SW480 (cell line): ENCODE results near the gene TTC28.
"Not testable (repeated sequence)": the region's sequence is repeated elsewhere in the genome, so short reads cannot be mapped to it uniquely, and the experiment has no call there.

Experiments
- DNase-seq: peaks from one replicate; pipeline ENCODE4 v3.0.0-alpha.2; 2016; ENCODE audit warnings: low spot score

TTC28 gene

DNA sequence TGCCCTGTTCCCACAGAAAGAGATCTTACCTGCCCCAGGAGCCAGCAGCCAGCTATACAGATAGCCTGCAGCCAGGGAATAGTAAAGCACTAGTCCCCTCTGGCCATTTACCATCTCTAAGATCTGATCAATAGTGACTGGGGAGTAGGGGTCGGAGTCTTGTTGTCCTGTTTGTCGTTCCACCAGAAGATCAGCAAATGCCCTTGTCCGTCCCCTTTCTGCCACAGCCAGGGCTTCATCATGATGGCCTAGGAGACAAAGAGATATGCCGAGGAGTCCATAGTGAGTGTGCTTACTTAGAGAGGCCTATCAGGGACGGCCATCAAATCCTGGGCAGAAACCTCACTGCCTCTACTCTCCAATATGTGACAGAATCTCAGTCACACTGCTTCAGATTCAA, 583.5 kb downstream of the TTC28 start:
- DNase-seq: no peak

DNA sequence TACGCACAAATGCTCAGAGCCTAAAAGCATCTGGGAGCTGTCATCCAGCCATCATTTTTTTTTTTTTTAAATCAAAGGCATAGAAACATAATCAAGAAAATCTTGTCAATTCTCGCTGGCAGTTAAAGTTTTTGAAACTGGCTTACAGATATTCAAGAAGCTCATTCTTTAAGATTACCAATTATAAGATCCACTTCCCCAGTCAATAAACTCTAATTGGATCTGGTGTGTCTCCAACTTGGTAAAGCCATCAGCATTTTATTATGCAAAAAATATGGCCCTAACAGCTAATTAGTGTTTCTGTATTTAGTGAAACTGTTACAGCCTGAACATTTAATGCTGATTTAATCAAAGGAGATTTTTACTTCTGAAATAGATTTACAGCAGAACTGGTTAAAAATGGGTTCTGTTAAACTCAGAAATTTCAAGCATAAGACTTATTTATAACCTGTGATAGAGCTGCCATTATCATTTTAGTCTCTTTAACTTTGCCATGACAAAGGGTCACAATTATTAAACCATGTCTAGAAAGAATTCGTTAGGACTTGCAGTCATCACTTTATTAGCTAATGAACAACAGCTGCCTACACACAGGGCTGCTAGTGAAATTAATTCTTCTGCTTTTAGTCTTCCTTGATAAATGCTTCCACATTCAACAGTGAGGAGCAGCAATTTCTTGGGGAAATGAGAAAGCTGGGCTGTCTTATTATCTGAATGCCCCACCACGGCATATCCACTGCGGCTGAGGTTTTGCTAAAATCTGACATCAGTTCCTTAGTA, 584.1 kb downstream of the TTC28 start:
- DNase-seq: no peak

DNA sequence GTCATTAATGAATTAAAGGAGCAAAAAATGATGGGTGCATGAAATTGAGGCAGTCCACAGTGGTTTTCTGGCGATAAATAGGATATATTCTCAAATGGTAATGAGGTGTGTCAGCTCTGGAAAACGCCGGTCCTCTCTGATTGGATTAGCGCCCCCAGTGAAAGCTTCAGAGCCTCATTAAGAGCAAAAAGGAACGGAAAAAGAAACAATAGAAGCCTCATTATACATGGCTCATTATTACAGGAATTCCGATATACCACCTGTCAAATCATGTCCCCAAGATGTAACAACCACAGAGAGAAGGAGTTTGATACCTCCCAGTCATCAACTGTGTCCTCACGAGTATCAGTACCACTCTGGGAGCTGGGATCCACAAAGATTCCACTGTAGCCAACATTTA, 584.9 kb downstream of the TTC28 start:
- DNase-seq: no peak

- DNase-seq: no peak
Measured at GRCh38 chr22:28093711-28094110, 585.9 kb downstream of the TTC28 start.

GRCh38 chr22:28091486-28091885, 588.2 kb downstream of the TTC28 start:
- DNase-seq: no peak

DNA sequence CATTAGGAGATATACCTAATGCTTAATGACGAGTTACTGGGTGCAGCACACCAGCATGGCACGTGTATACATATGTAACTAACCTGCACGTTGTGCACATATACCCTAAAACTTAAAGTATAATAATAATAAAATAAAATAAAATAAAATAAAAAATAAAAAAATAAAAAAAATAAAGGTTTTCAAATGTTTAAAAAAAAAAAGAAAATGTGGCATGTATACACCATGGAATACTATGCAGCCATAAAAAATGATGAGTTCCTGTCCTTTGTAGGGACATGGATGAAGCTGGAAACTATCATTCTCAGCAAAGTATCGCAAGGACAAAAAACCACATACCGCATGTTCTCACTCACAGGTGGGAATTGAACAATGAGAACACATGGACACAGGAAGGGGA, 590.1 kb downstream of the TTC28 start:
- not testable (repeated sequence) for DNase-seq

- DNase-seq: peak; percentile 54
Measured at GRCh38 chr22:28077166-28077565, 602.5 kb downstream of the TTC28 start.

DNA sequence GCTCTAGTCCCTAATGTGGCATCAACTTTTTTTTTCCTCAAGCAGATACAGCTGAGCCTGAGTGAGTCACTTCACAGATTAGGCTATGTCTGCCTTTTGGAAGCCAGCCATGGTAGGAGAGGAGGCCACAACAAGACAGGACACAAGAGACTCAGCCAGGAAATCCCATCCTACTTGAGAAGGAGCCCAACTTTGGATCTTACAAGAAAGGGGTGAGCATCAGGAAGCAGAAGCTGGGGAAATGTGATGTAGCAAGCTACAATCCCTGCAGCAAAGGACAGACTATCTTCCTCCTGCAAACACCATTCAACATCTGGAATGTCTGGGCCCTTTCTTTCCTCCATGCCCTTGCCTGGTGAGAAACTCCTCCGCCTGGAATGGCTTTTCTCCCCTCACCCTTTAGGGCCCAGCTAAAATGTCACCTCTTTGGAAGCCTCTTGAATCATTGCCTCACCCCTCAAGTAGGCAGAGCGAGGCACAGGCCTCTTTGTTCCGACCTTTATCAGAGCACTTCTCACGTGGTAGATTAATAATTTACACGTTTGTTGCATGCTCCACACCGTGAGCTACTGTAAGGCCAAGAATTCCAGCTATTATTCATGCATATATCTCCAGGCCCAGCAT, 604.2 kb downstream of the TTC28 start:
- DNase-seq: peak; percentile 18

- no peak for DNase-seq
Measured at GRCh38 chr22:28074526-28074925, 605.1 kb downstream of the TTC28 start.

- DNase-seq: no peak
Measured at GRCh38 chr22:28072066-28072465, 607.6 kb downstream of the TTC28 start.

- DNase-seq: no peak
Measured at GRCh38 chr22:28068826-28069225, 610.8 kb downstream of the TTC28 start.

DNA sequence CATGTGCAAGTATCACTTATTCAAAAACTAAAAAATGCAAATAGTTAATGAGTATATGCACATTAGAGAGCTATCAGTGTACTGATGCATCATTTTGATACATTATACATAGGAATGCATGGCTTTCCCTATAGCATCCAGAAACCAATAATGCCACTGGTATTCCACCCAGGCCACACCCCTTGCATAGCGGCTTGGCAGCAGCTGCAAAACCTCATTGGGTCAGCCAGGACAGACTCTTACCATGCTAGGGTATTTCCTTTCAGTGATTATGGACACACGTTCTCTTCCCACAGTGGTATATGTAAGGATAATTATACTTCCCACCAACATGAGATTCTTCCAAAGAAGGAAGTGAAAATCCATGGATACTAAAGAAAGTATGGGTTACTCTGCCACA, 614.7 kb downstream of the TTC28 start:
- peak; percentile 12 for DNase-seq

GRCh38 chr22:28063656-28064055, 616.0 kb downstream of the TTC28 start:
- no peak for DNase-seq

DNA sequence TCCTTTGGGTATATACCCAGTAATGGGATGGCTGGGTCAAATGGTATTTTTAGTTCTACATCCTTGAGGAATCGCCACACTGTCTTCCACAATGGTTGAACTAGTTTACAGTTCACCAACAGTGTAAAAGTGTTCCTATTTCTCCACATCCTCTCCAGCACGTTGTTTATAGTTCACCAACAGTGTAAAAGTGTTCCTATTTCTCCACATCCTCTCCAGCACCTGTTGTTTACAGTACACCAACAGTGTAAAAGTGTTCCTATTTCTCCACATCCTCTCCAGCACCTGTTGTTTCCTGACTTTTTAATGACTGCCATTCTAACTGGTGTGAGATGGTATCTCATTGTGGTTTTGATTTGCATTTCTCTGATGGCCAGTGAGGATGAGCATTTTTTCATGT, 619.0 kb downstream of the TTC28 start:
- DNase-seq: not testable (repeated sequence)

DNA sequence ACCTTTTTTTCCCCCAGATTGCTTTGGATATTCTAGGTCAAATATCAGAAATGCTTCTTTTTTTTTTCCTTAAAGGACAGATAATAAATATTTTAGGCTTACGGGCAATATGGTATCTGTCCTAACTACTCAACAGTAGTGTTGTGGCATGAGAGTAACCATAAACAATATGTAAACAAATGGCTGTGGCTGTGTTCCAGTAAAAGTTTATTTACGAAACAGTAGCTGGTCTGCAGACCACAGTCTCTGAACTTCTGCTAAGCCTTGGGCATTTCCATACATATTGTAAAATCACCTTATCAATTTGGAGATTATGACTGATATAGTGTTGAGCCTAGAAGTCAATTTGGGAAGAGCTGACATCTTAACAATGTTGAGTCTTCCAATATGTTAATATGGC, 621.6 kb downstream of the TTC28 start:
- DNase-seq: no peak

DNA sequence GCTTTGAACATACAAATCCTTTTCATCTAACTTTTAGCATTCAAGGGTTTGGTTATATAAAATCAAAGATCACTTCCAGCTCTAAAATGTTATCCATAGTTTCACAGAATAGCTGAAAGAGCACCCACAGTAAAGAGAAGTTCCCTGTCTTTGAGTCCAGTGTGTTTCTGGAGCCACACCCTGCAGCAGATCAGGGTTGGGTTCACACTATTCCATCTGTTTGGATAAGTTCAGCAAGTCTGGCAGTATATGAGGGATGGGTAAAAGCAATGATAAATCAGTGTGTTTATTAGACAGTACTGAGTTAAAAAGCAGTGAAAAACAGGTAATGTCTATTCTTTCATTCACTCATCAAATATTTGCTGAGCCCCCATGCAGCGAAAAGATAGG, 624.8 kb downstream of the TTC28 start:
- DNase-seq: no peak

DNA sequence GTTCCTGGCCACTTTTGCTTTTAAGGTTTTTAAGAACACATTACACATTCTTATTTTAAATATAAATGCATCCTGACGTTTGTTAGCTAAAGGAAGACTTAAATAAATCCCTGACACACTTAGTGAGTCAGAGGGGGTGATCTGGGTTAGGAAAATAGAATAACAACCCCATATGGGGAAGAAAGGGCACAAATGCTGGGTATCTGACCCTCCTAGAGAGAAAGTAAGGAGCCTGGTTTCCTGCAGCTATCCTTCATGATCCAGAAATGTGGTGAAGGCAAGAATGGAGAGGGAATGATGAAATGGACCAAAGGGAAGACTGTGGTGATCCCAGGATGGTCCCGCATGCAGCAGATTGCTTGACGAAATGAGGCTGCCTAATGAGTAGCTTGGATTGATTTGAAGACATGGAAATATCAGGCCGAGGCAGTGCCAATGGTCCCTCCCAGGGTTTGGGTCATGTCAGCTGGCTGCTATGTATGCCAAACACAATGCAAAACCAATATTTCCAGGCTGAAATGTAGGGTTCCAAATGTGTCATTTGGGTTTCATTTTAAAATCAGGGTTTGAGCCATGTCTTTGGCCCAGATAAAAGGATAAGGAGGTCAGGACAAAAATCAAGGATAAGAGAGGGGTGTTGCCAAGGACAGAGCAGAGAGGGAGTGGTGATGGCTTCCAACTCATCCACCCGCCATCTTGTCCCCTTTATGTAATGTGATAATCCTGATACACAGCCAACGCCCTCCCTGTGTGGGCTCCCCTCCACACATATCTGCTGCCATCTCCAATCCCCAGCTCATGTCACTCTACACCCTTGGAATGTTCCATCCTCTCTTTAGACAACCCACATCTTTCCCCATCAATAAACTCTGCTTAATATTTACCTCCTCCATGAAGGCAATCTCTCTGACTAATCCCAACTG, 625.5 kb downstream of the TTC28 start:
- no peak for DNase-seq

DNA sequence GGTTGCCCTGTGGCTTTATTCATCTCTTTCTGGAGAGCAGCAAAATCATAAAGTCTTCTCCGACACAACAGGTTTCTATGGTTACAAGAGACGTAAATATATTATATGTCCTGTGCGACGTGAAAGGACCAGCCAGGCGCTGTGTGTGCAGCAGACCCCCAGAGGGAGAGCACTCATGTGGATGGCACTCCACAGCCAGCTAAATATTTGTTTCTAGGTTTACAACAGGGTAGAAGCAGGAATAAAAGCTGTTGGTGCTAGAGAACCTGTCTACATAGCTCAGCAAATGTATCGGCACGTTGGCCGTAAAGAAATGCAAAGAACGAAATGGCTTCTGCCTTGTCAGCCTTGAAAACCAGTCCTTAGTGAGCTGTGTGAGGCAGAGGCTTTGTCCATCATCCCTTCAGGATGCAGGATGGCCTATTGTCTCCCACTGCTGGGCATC, 626.8 kb downstream of the TTC28 start:
- DNase-seq: no peak

- peak; percentile 33 for DNase-seq
Measured at GRCh38 chr22:28051787-28052356, 627.8 kb downstream of the TTC28 start.

GRCh38 chr22:28051091-28051786, 628.4 kb downstream of the TTC28 start:
- DNase-seq: no peak

DNA sequence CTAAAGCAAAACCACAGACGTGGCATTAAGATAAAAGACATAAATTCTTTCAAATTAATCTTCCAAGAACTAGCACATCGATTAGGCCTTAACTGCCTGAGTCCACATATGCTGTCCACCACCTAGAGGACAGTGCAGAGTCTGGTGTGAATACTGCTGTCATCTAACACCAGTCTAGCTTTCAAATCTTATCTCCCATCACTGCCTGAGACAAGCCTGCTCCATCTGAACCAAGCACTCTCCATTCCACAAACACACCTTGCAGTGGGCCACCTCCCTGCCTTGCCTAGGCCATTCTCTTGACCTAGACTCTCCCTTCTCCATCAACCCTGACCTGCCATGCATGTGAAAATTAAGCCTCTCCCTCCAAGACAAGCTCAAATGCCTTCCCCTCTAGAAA, 631.1 kb downstream of the TTC28 start:
- DNase-seq: no peak

GRCh38 chr22:28047740-28048139, 631.9 kb downstream of the TTC28 start:
- DNase-seq: no peak
